Measurements from ENCODE around the gene TBC1D22B.

Gene TBC1D22B

GRCh38 chr6:37273690-37274089 is 16.1 kb downstream of the TBC1D22B start:
- in situ Hi-C loops (cut with MboI; ENCODE audit: low sequenced_read_pairs, unreplicated experiment): no loop called here
- TF ChIP-seq CTCF (IDR thresholded peaks at IDR 0.05; ENCODE audit: borderline replicate concordance, control extremely low read depth, extremely low read depth, insufficient read depth, missing control alignments): no peak
- DNase-seq (ENCODE audit: low spot score): no peak

DNA sequence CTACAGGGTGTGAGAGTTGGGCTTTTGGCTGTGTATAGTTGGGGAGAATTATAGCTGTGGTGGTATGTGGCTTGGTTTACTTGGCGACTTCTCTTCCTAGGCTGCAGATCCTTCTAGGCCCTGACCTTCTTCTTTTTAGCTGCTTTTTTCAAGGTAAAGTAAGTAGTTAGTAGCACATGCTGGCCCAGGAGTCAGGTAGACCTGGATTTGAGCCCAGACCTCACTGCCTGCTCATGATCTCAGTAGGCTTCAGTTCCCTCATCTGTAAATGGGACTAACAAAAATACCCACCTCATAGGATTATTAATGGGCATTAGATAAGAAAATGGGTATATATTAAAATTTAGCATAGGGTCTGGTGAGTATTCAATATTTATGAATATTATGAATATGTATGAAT is 17.8 kb downstream of the TBC1D22B start:
- TF ChIP-seq CTCF (IDR thresholded peaks at IDR 0.05; ENCODE audit: borderline replicate concordance, control extremely low read depth, extremely low read depth, insufficient read depth, missing control alignments): no peak
- in situ Hi-C loops (cut with MboI; ENCODE audit: low sequenced_read_pairs, unreplicated experiment): no loop called here
- DNase-seq (ENCODE audit: low spot score): no peak

GRCh38 chr6:37277001-37277409 is 19.4 kb downstream of the TBC1D22B start:
- DNase-seq (ENCODE audit: low spot score): no peak
- in situ Hi-C loops (cut with MboI; ENCODE audit: low sequenced_read_pairs, unreplicated experiment): no loop called here
- no peak for TF ChIP-seq CTCF (IDR thresholded peaks at IDR 0.05; ENCODE audit: borderline replicate concordance, control extremely low read depth, extremely low read depth, insufficient read depth, missing control alignments)

- no peak for DNase-seq (ENCODE audit: low spot score)
- in situ Hi-C loops (cut with MboI; ENCODE audit: low sequenced_read_pairs, unreplicated experiment): no loop called here
- no peak for TF ChIP-seq CTCF (IDR thresholded peaks at IDR 0.05; ENCODE audit: borderline replicate concordance, control extremely low read depth, extremely low read depth, insufficient read depth, missing control alignments)
Measured at GRCh38 chr6:37279366-37280134, 22.0 kb downstream of the TBC1D22B start.

GRCh38 chr6:37280162-37280887 is 22.8 kb downstream of the TBC1D22B start:
- DNase-seq (ENCODE audit: low spot score): no peak
- in situ Hi-C loops (cut with MboI; ENCODE audit: low sequenced_read_pairs, unreplicated experiment): no loop called here
- no peak for TF ChIP-seq CTCF (IDR thresholded peaks at IDR 0.05; ENCODE audit: borderline replicate concordance, control extremely low read depth, extremely low read depth, insufficient read depth, missing control alignments)

DNA sequence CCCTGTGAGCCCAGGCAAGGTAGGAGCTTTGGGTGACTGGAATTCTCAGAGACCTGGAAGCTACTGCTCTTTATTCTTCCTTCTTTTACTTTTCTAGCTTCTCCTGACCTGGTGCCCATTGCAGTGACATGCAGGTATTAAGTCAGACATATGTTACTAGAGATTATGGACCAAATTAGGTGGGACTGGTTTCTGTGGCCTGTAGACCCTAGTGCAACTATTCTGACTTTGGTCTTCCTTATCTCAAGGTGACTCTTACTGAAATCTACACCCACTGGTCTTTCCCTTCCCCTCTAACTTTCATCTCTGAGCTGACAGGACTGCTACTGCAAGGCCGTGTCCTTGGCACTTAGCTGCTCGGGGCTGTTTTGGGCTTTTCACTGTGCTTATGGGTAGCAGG is 24.8 kb downstream of the TBC1D22B start:
- no peak for DNase-seq (ENCODE audit: low spot score)
- in situ Hi-C loops (cut with MboI; ENCODE audit: low sequenced_read_pairs, unreplicated experiment): no loop called here
- TF ChIP-seq CTCF (IDR thresholded peaks at IDR 0.05; ENCODE audit: borderline replicate concordance, control extremely low read depth, extremely low read depth, insufficient read depth, missing control alignments): no peak
